Left colon (tissue), 2 donors: ENCODE measurements around the gene RALY. TPM values are rescaled to one million over a fixed set of nuclear protein-coding genes. Genes with fewer than 3 reads are reported as not detected.

Source experiments
- ATAC-seq: fragments of 200-7000 bp; cut with Tn5 transposase; one replicate; pipeline ENCODE4 v1.9.1; 2020; ENCODE audit warnings: mild to moderate bottlenecking, moderate library complexity
- DNase-seq, 2 donors: peaks; one replicate each; pipeline ENCODE4 v3.0.0-alpha.2; 2020
- intact Hi-C, 2 donors: fragments of 100-400 bp; cut with DNase I in 1 of 2; cut with micrococcal nuclease in 1 of 2; formaldehyde crosslinking; loops; one replicate each; pipeline versions ENCODE4 v1.11.2 to v1.14.0; 2022; cut with DNase I, micrococcal nuclease
- long read RNA-seq: library from polyadenylated mRNA; unstranded; transcript quantifications from one replicate; pipeline ENCODE4 v2.0.0, GENCODE V29; 2021
- total RNA-seq, 2 donors: library from RNA; stranded (reverse); fragmentation: NEBNext Ultra II Directional; extraction: Animal tissue kit (Norgen Biotek cat#: 25700); gene quantifications; one replicate each; pipeline ENCODE4 v1.2.1, GENCODE V29; 2021
- donor health status: DM: no; HTN: no; CAD: no.
- donor health status: DM: yes; HTN: yes; CAD: no.

Gene RALY
- 100 to 1,000 TPM; 190 to 191 TPM for total RNA-seq
- long read RNA-seq, full-length matches to known transcripts = 299 of 408 reads
- long read RNA-seq, partial matches to known transcripts = 70 of 408 reads
- long read RNA-seq, other reads (novel, unspliced or antisense) = 39 of 408 reads

DNA sequence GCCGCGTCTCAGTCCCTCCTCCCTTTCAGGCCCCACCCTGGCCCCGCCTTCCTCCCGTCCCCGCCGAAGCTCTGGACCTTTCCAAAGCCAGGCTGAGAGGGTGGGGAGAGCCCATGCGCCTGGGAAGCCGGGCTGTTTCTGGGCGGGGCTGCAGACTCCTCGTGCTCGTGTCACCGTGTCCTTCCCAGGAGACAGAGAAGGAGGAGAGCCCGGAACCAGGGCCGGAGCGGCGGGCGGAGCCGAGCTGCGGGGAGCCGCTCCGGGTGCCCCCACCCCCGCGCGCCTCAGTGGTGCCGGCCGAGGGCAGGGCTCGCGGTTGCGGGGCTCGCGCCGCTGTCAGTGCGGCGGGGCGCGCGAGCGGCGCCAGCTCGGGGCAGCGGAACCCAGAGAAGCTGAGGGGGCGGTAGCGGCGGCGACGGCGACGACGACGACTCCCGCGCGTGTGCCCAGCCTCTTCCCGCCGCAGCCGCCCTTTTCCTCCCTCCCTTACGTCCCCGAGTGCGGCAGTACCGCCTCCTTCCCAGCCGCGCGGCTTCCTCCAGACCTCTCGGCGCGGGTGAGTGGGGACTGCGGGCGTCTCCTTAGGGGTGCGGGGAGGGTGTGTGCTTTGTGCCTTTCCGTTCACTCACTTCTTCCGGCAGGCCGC lies at the start of gene RALY:
Gene RALY (plus strand): TSS at position 336 of the 646 bp plus-strand sequence. CDS start 78,164 bp downstream, outside the sequence.
- ATAC-seq (peak; percentile 77), DNase-seq (peak; percentile 99)
- intact Hi-C loops = no loop called here

DNA sequence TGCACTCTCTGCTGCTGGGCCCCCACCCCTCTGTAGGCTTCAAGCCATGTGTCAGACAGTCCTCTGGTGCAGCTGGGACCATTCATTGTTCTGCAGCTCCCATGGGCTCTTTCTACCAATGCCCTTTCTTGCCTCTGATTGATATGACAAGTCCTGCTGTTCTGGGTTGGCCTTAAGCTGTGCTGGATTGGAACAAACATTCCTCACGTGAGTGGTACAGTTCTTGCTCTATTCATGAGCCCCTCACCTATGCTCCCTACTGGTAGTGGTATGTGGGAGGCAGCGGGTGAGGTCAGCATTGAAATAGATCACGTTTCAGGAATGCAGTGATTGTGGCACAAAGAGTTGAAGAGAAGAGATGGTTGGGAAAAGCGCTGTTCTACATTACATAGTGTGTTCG lies 48.8 kb upstream of the RALY start:
- DNase-seq (no peak), ATAC-seq (no peak)
- intact Hi-C loops = no loop called here

DNA sequence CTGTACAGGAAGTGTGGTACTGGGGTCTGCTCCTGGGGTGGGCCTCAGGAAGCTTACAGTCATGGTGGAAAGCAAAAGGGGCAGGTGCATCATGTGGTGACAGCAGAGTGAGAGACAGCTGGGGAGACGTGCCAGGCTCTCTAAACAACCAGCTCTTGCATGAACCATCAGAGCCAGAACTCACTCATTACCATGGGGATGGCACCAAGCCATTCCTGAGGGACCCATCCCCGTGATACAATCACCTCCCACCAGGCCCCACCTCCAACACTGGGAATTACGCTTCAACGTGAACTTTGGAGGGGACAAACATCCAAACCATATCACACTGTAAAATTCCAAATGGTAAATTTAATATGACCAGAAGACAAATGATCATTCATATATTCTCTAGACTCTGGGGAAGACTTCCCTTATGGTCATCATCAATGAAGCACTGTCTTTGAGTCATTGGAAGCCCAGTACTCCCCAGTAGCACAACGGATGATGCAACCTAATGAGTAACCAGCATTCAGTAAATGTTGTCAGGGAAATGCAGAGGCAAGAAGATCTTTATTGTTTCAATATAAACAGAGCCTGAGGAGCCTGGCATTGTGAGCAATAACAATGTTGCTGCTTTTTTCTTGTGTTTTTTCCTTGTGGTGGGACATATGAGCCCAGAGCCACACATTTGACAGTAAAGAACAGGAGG lies 48.2 kb upstream of the RALY start:
- DNase-seq (no peak), ATAC-seq (no peak)
- intact Hi-C loops = no loop called here

DNA sequence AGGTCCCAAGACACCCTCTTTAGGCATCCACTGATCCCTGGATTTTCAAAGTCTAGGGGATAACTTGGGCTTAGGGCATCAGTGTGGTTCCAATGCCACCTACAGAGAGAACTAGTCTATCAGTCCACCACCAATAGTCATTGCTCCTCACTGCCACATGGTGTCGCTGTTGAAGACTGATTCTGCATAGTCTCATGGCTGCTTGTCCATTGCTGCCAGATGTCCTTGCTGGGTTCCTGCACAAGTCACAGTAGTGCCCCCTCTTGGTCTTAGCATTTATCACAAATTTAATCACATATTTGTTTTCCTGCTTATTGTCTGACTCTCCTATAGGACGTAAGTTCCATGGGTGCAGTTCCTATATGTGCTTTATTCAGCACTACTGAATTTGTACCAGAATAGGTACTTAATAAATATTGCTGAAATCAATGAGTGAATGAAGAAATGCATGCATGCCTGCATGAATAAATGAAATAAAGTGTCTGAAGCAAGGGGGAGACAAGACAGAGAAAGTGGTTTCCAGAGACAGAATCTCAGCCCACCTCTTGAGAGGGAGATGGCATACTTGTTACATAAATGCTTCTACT lies 45.9 kb upstream of the RALY start:
- ATAC-seq = peak; percentile 72
- intact Hi-C loops = no loop called here
- peak in 1 of 2 donors; percentile 30 for DNase-seq

GRCh38 chr20:33948480-33948879 lies 45.2 kb upstream of the RALY start:
- ATAC-seq (no peak), DNase-seq (no peak)
- intact Hi-C loops = no loop called here

DNA sequence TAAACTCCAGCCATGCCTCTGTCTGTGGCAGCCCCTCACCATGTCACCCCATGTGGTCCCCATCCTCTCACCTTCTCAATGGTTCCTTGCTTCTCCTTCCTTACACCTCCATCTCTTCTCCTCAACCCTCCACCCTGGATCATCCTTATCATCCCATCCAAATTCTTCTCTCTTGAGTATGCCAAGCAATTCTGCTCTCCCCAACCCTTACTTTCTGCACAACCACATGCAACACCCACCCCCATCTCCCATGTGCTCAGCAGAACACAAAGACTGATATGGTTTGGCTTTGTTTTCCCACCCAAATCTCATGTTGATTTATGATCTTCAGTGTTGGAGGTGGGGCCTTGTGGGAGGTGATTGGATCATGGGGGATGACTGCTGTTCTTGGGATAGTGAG lies 42.5 kb upstream of the RALY start:
- intact Hi-C loops = no loop called here
- DNase-seq (no peak), ATAC-seq (no peak)

GRCh38 chr20:33954504-33954903 lies 39.2 kb upstream of the RALY start:
- intact Hi-C loops = no loop called here
- ATAC-seq = no peak

GRCh38 chr20:33963751-33964150 lies 30.0 kb upstream of the RALY start:
- intact Hi-C loops = no loop called here
- DNase-seq (no peak), ATAC-seq (no peak)

More at GRCh38 chr20:33954504-33954903, 39.2 kb upstream of the RALY start:
- no peak for DNase-seq

- DNase-seq = no peak
- no peak for ATAC-seq
- intact Hi-C loops = no loop called here
Observed at GRCh38 chr20:33964441-33964840, 29.3 kb upstream of the RALY start.

DNA sequence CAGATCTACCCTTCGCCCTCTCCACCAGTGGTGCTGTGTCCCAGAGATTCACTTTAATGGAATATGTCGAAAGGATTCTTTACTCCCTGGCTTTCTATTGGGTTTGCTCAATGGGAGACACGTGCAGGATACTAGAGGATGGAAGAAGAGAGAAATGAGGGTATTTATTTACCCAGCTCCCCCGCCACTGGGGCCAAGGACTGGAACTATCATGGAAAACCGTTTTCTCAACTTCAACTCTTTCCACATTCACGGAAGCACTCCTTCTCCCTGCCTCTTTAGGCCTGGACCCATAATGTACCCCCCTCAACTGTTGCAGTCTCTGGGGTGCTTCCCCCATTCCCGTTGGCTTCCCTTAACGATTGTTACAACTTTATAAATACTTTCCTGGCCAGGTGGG lies 26.6 kb upstream of the RALY start:
- DNase-seq (no peak), ATAC-seq (no peak)
- intact Hi-C loops = no loop called here

DNA sequence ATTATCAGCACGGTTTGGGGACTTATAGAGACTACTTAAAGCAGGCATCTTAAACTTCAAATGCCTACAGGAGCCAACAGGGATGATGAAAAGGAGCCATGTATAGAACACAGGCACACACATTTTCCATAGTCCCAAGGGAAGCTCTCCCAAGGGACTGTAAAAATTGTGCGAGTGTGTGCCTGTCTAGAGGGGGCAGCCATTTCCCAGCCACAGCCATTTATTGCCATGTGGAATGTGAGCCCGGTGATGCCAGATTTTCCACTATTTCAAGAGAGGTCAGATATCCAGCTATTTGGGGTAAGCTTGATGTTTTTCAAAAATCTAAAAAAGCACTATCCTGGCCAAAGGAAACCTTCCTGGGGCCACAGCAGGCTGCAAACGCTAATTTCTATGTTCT lies 24.1 kb upstream of the RALY start:
- no peak for ATAC-seq
- intact Hi-C loops = no loop called here

DNA sequence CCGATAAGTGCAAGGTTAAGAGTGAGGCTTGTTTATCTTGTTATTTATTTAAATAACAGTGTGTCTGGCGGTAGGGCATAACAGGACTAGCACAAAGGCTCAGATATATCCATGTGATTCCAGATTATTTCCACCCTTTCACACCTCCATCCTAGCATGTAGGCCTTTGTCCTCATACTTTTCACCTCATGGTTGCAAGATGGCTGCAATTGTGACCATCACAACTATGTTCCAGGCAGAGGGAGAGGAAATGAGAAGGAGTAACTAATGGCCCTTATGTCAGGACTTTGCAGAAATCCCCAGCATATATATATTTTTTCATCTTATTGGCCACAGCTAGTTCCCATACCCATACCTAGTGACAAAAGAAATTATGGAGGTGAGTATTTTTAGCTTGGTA lies 23.5 kb upstream of the RALY start:
- ATAC-seq (no peak), DNase-seq (no peak)
- intact Hi-C loops = no loop called here

More for the DNA sequence above, 24.1 kb upstream of the RALY start:
- DNase-seq = no peak

GRCh38 chr20:33971147-33971975 lies 22.4 kb upstream of the RALY start:
- intact Hi-C loops = no loop called here
- ATAC-seq (no peak), DNase-seq (peak in 1 of 2 donors; percentile 53)

GRCh38 chr20:33976959-33977358 lies 16.8 kb upstream of the RALY start:
- DNase-seq (no peak), ATAC-seq (no peak)
- intact Hi-C loops = no loop called here

DNA sequence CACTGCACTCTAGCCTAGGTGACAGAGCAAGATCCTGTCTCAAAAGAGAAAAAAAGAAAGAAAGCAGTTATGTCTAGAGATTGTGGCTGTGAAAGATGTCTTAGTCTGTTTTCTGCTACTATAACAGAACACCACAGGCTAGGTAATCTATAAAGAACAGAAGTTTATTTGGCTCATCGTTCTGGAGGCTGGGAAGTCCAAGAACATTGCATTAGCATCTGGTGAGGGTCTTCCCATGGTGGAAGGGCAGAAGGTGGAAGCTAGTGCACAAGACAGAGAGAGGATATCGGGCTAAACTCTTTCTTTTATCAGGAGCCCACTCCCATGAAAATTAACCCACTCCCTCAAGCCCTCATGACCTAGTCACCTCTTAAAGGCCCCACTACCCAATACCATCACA lies 16.2 kb upstream of the RALY start:
- DNase-seq (no peak), ATAC-seq (no peak)
- intact Hi-C loops = no loop called here

- DNase-seq = no peak
Observed at GRCh38 chr20:33979094-33979493, 14.6 kb upstream of the RALY start.

GRCh38 chr20:33981347-33981746 lies 12.4 kb upstream of the RALY start:
- ATAC-seq (peak; percentile 82), DNase-seq (no peak)

More at GRCh38 chr20:33979094-33979493, 14.6 kb upstream of the RALY start:
- intact Hi-C loops = no loop called here
- ATAC-seq = no peak

GRCh38 chr20:33981964-33982363 lies 11.7 kb upstream of the RALY start:
- DNase-seq (no peak), ATAC-seq (peak; percentile 45)
- intact Hi-C loops = no loop called here

More at GRCh38 chr20:33981347-33981746, 12.4 kb upstream of the RALY start:
- intact Hi-C loops = no loop called here

DNA sequence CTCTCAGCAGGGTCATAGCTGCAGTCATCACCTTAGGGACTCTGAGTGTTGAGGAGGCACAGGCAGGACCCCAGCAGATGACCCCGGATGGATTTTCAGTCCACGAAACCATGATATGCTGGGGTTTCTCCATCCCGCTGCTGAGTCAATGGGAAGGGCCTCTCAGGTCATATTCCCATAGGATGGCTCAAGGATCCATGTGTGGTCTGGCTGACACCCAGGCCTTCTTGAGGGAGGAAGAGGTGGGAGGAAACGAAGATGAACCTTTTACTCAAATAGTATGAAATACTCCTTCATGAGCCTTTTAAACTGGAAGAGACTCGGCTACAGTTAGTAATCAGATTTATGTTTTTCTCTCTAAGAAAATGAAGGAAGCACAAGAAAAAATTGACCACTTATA lies 10.3 kb upstream of the RALY start:
- ATAC-seq (no peak), DNase-seq (no peak)
- intact Hi-C loops = no loop called here
